Esophagus squamous epithelium (tissue), 4 donors: Measurements from ENCODE around the gene MSANTD1.

Experiments used
- CTCF ChIP-seq, 6 experiments: fragments of 450-650 bp in 4 of 6; fragments of 200-600 bp in 2 of 6; sonication (generic) in 2 of 6; IDR thresholded peaks; one replicate each; pipeline ENCODE4 v1.5.1; 2016 to 2019; ENCODE audit warnings: antibody characterized with exemption in 6 of 6, mild to moderate bottlenecking in 4 of 6, moderate library complexity in 4 of 6
- POLR2A ChIP-seq, 4 donors: fragments of 450-650 bp; IDR thresholded peaks; one replicate each; pipeline ENCODE4 v1.6.1; 2017; ENCODE audit warnings: antibody characterized with exemption in 4 of 4, mild to moderate bottlenecking in 4 of 4, moderate library complexity in 3 of 4

GRCh38 chr4:3296651-3297050 is 47.7 kb downstream of the MSANTD1 start:
- TF ChIP-seq CTCF (IDR thresholded peaks at IDR 0.05): no peak
- TF ChIP-seq POLR2A (IDR thresholded peaks at IDR 0.05): no peak
